Hematopoietic multipotent progenitor cell (in vitro differentiated cells): ENCODE results near the gene ROBO1. TPM values are rescaled to one million over a fixed set of nuclear protein-coding genes. Genes with fewer than 3 reads are reported as not detected.

Source experiments
- DNase-seq, 3 donors: peaks; one replicate each; pipeline ENCODE4 v3.0.0-alpha.2; 2011 to 2015; ENCODE audit warnings: low read depth in 2 of 3, low spot score in 2 of 3
- total RNA-seq: library from RNA; depleted of rRNA; stranded (reverse); fragments of >200 nt; gene quantifications from one replicate; pipeline ENCODE4 v1.2.3, GENCODE V29; 2012

Gene ROBO1
- total RNA-seq, 1 donor, result 3.2 TPM

GRCh38 chr3:79255292-79255691 lies 512.5 kb downstream of the ROBO1 start:
- no peak for DNase-seq

GRCh38 chr3:79253704-79254103 lies 514.1 kb downstream of the ROBO1 start:
- DNase-seq, result no peak

DNA sequence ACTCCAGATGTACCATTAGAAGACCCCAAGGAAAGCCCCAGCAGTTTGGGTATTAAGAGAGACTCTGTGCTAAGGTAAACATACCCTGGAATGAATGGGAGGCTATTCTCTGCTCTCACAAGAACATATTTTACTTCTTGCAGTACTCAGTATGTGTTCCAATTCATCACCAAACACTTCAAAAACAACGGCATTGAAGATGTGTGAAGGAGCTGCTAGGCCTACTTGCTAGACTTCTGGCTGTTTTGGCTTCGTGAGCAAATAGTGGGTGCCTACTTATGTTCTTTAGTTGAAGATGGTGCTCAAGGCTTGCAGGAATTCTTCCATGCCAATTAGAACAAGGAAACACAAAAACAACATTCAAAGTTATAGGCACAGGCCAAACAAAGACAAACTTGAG lies 514.5 kb downstream of the ROBO1 start:
- no peak for DNase-seq

DNA sequence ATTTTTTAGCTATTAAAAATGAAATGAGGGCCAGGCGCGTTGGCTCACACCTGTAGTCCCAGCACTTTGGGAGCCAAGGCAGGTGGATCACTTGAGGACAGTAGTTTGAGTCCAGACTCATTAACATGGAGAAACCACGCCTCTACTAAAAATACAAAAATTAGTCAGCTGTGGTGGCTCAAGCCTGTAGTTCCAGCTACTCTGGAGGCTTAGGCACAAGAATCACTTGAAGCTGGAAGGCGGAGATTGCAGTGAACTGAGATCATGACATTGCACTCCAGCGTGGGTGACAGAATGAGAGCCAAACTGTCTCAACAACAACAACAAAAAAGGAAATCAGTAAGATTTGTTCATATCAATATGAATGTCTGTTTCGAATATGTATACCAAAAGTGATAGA lies 517.1 kb downstream of the ROBO1 start:
- DNase-seq, result no peak

GRCh38 chr3:79249701-79250100 lies 518.1 kb downstream of the ROBO1 start:
- no peak for DNase-seq

GRCh38 chr3:79247725-79248043 lies 520.1 kb downstream of the ROBO1 start:
- DNase-seq, result no peak

GRCh38 chr3:79246875-79247724 lies 520.7 kb downstream of the ROBO1 start:
- DNase-seq, result no peak

DNA sequence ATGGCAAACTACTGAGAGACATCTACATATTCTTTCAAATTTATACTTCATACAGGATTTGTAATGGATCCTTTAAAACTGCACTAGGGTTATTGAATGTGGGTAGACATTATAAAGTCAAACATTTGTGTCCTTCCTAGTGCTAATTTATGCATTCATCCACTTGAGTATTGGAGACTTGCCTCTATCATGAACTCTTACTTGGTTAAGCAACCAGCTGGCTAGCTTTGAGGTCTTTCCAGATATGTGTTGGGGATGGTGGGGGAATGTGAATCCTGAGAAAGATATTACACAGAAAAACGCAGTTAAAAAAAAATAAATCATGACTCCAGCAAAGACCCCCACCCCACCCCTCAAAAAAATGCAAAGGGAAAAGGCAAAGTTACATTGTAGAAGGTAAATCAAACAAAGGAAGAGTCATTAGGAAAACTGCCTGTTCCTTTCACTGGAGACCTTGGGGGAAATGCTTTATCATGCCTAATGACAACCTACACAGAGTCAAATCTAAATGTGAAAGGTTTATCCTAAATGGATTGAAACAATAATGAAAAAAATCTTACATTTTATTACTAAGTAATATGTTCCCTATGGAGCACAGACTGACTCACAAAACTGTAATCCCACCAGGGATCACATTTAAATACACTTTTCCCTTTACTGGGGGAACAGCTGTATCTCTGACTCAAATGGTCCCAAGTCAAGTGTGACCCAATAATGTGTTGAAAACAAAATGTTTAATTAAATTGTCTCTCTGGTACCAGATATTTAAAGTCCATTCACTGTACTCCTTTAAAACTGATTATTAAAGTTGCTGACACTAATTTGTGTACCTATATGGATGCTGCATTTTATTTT lies 522.3 kb downstream of the ROBO1 start:
- no peak for DNase-seq

DNA sequence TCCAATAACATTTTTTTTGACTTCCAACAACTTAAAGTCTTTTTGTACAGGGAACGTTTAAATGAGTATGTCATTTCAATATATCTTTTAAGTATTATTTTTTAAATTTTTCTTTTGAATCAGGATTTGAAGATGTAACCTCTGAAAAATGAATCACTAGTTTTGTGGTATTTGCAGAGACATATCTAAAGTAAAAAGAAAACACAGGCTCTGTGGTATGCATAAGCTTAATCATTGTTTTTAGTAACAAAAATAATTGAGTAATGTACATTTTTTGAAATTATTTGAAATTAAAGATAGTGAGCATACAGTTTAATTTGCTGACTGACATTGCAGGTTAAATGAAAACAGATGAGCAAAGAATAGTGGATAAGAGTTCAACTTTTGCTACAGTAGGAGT lies 531.3 kb downstream of the ROBO1 start:
- DNase-seq, result no peak

DNA sequence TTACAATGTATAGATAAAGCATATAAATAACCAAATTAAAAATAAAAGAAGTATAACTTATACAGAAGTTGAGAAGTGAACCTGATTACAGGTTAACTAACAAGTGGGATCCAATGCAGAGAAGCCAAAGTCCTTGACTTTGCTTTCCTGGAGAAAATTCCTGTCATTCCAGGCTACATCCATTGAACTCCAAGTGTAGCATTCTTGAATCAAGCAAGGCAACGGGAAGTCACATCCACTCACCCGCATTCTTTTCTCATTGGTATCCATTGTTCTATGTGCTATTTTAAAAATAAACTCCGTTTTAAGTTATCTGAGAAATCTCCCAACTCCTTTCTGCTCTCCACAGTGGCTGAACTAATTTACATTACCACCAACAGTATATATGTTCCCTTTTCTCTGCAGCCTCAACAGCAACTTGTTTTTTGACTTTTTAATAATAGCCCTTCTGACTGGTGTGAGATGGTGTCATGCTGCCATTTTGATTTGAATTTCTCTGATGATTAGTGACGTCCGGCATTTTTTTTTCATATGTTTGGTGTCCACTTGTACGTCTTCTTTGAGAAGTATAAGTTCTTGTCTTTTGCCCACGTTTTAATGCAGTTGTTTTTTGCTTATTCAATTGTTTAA lies 534.3 kb downstream of the ROBO1 start:
- DNase-seq, result no peak

- no peak for DNase-seq
Measured at GRCh38 chr3:79230266-79230665, 537.5 kb downstream of the ROBO1 start.

DNA sequence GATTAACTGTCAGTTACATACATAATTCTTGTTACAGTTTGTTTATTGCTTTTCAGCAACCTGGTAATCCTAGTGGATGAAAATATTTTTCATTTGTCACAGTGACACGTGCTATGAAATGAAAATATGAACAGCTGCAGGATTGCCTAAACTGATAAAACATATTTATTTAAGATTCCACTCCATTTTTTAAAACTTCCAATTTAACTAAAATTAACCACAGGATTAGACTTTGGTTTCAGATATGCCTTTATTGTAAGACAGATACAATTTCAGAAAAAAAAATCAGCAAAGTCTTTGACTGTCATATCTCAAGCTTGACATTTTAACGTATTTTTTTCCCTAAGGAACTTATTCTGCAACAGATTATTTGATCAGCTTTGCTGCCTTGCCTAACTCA lies 550.7 kb downstream of the ROBO1 start:
- DNase-seq, result no peak

GRCh38 chr3:79215286-79215685 lies 552.5 kb downstream of the ROBO1 start:
- no peak for DNase-seq

DNA sequence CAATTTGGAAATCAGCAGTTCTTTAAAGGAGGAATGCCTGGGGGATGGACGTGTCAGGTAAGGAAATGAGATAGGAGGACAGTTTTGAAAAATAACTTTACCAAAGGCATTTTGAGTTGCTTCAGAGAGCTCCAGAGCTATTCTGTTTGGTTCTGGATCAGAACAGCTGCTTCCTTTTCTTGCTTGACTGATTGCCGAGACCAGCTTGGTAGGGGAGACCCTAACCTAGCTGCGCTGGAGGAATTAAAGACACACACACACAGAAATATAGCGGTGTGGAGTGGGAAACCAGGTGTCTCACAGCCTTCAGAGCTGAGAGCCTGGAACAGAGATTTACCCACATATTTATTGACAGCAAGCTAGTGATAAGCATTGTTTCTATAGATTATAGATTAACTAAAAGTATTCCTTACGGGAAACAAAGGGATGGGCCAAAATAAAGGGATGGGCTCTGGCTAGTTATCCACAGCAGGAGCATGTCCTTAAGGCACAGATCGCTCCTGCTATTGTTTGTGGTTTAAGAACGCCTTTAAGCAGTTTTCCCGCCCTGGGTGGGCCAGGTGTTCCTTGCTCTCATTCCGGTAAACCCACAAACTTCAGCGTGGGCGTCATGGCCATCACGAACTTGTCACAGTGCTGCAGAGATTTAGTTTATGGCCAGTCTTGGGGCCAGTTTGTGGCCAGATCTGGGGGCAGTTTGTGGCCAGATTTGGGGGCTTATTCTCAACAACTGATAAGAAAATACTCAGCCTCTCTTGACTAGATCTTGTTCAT lies 556.0 kb downstream of the ROBO1 start:
- DNase-seq, result no peak

DNA sequence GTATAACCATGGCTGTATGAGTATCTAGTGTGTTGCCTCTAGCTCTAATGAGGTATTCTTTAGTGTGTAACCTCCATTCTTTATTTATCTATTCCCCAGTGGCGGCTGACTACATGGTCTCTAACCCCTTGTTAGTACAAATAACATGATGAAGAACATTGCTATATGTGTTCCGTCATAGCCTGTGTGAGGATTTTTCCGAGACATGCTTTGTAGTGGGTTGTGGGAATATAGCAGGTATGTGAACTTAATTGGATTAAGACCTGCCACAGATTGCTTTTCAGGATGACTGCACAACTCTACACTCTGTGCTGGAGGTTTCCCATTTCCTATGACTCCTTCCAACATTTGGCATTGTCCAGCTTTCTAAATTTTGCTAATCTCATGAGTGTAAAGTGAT lies 563.4 kb downstream of the ROBO1 start:
- DNase-seq, result no peak

DNA sequence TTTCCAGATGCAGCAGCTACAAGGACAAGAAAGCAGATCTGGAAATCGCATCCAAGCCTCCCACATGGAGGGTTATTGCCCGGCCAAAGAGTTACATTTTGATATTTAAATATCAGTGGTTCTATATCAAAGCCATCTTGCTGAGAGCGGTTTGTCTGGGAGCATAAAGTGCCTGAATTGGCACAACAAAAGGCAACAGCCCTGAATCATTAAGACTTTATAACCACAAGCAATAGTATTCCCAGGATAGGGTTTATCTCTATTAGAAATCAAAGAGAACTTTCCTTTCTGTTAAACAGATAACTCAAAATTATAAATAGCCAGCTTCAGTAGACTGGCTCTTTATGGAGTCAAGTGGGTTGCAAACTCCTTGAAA lies 564.7 kb downstream of the ROBO1 start:
- DNase-seq, result no peak

- DNase-seq, result no peak
Measured at GRCh38 chr3:79202471-79203143, 565.2 kb downstream of the ROBO1 start.

GRCh38 chr3:79200456-79200855 lies 567.3 kb downstream of the ROBO1 start:
- no peak for DNase-seq

DNA sequence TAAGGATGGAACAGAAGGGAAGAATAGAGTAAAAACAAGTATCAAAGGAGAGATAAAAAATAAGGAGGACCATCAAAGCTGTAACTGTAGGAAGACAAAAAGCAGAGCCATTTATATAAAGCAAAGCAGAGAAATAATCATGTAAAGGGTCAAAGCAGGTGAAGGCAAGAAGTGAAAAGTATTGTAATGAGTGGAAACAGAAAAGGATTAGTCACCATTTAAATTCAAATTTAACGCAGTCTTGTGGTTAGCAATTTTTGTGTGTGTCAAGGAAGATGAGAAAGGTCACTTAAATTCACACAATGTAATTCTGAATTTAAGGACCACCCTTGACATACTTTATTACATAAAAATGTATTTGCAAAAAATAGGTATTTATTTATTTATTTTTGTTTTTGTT lies 567.8 kb downstream of the ROBO1 start:
- DNase-seq, result no peak

DNA sequence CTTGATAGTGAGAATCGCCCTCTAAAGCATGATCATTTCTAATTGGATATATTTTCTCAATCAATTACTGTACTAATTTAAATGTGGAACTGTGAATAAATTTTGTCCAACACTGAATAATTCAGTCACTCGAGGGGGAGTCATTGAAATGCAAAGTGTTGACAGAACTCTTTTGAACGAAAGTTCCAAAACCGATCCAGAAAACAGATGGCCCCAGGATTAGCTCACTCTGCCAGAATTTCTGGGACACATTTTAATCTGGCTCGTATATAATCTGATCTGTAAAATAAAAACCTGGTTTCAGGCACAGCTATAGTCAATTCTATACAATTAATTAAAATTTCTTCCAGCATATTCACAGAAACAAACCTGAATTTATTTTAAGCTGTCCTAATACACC lies 580.4 kb downstream of the ROBO1 start:
- no peak for DNase-seq
